Ectodermal cell (in vitro differentiated cells): ENCODE measurements around the gene DIP2C.

Source experiments
- H3K27ac ChIP-seq: 2 replicates; pipeline ENCODE4 v1.7.0; 2013; ENCODE audit warnings: mild to moderate bottlenecking, low read depth, low read length; ENCODE audit not compliant: insufficient read depth, poor library complexity, severe bottlenecking
- H3K27me3 ChIP-seq: 2 replicates; pipeline ENCODE4 v1.7.0; 2013; ENCODE audit warnings: mild to moderate bottlenecking, low read length; ENCODE audit not compliant: insufficient read depth, control insufficient read depth, poor library complexity, severe bottlenecking
- H3K36me3 ChIP-seq: one replicate; pipeline ENCODE4 v1.7.0; 2013; ENCODE audit warnings: low read length; ENCODE audit not compliant: control insufficient read depth, insufficient read depth
- H3K4me1 ChIP-seq: one replicate; pipeline ENCODE4 v1.7.0; 2013; ENCODE audit warnings: low read length; ENCODE audit not compliant: control insufficient read depth, insufficient read depth
- H3K4me3 ChIP-seq: 2 replicates; pipeline ENCODE4 v1.7.0; 2013; ENCODE audit warnings: low read depth, low read length, control low read depth; ENCODE audit not compliant: insufficient read depth
- H3K9me3 ChIP-seq: 2 replicates; pipeline ENCODE4 v1.7.0; 2013; ENCODE audit warnings: mild to moderate bottlenecking, low read length, moderate library complexity; ENCODE audit not compliant: control insufficient read depth
- WGBS, 2 experiments: methylation state at CpG; one replicate each; pipeline ENCODE4 v1.1.7; 2013; ENCODE audit warnings: missing lambda C conversion rate in 2 of 2; 5-methylcytosine and 5-hydroxymethylcytosine counted together

DIP2C gene

DNA sequence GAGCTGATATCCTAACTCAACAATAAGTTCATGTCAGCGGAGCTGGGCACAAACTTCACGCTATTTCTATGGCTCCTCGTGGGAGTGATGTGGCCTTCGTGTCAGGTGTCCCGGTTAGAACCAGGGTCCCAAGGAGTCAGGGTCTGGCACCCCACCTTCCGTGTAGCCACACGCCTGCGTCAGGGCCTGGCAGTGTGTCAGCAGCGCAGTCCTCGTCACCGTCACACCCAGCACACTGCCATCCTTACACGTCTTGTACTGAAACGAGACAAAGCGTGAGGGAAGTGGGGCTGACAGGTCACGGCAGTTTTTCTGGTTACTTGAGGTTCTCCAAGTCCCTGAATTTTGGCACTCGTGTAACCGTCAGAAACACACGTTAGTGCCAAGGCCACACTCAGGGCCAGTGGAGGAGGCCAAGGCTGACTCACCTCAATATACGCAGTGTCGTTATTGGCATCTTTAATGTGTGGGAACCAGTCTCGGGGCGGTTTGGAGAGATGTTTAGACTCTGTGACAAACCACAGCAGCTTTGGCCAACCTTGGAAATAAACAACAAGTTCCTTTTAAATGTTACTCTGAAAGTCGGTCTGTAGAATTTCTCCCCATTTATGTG lies 299.5 kb downstream of the DIP2C start:
- Histone ChIP-seq H3K9me3 (no peaks in the 10 kb centered on the region), H3K27me3 (no peaks in the 10 kb centered on the region), H3K4me3 (no peak overlapping the region), H3K27ac (no peak overlapping the region), H3K4me1 (no peaks in the 10 kb centered on the region), H3K36me3 (peaks cover 5% of the 10 kb centered on the region)
- 97% methylated on average over 23 of the region's 23 CpGs for WGBS, 2 experiments

DNA sequence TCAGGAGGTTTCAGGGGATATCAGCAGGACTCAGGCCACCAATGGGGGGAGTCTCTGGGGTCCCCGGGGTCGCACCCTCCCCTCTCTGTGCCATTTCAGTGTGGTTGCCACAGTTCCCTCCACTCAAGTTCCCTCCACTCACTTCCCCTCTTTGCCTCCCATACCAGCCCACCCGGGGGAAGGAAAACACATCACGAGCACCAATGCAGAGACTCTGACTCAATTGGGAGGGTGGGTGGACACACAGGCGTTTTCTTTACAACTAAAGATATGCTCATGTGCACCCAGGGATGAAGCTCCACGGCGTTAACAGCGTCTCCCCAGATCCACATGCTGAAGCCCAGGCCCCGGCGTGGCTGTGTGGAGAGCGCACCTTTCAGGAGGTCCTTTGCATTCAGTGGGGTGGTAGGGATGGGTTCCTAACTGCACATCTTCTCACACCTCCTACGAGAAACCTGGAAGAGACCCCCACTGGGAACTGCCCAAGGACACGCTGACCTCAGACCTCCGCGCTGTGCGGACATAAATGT lies 300.1 kb downstream of the DIP2C start:
- peaks cover 9% of the 10 kb centered on the region for H3K36me3 ChIP-seq
- no peak overlapping the region for H3K4me3 ChIP-seq
- no peaks in the 10 kb centered on the region for H3K9me3 ChIP-seq
- H3K4me1 ChIP-seq = no peaks in the 10 kb centered on the region
- 97 to 98% methylated on average over 16 of the region's 16 CpGs for WGBS, 2 experiments
- no peak overlapping the region for H3K27ac ChIP-seq
- no peaks in the 10 kb centered on the region for H3K27me3 ChIP-seq

DNA sequence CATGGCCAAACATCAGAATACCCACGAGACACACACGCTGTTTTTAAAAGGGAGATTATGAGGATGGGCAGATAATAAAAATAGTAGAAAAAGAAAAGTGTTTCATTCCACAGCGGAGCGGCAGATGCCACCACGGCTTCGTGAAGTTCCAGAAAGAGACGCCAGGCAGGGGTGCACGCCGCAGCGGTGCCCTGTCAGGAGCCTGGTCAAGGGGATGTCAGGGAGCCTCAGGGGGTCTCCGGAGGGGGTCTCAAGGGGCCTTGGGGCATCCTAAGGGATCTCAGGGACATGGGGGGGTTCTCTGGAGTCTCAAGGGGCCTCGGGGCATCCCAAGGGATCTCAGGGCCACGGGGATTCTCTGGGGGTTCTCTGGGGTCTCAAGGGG lies 300.8 kb downstream of the DIP2C start:
- WGBS, 2 experiments = 92 to 94% methylated on average over 13 of the region's 13 CpGs

DNA sequence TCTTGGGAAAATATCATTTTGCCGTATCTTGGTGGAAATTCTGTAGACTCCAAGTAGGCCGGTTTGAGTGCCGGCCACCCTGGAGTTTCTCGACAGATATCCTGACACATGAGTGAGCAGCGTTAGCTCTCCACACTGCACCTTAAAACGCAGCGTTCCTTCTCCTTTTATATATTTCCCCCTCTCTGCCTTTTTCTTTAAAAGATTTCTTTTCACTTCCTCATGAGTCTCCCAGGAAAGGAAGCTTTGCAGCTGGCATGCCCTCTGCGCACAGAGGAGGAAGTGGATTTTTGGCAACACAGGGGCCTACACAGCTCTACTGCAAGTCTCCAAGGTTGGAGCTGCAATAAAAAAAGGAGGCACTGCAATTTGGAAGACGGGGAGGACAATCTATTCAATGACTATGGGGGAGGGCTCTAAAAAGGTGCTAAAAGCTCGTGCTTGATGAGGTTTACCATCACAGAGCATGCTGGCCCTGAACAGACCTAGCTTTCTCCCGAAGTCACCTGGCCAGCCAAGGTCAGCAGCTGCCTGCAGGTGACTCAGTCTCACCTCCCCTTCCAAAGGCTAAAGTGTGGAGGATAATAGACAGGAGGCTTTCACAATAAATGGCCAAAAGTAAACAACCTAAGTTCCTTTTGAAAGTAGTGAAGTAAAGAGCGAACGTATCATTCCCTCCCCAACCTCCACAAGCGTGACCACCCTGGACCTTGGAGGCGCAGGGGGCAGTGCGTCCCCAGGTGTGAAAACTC lies 301.4 kb downstream of the DIP2C start:
- H3K27me3 ChIP-seq = no peaks in the 10 kb centered on the region
- peaks cover 9% of the 10 kb centered on the region for H3K36me3 ChIP-seq
- H3K9me3 ChIP-seq = no peaks in the 10 kb centered on the region
- H3K4me3 ChIP-seq = no peak overlapping the region
- WGBS, 2 experiments = 94 to 95% methylated on average over 16 of the region's 16 CpGs
- H3K4me1 ChIP-seq = no peaks in the 10 kb centered on the region
- no peak overlapping the region for H3K27ac ChIP-seq

More for the DNA sequence above, 300.8 kb downstream of the DIP2C start:
- Histone ChIP-seq H3K27me3 (no peaks in the 10 kb centered on the region), H3K4me3 (no peak overlapping the region), H3K4me1 (no peaks in the 10 kb centered on the region), H3K27ac (no peak overlapping the region), H3K9me3 (no peaks in the 10 kb centered on the region), H3K36me3 (peaks cover 9% of the 10 kb centered on the region)

DNA sequence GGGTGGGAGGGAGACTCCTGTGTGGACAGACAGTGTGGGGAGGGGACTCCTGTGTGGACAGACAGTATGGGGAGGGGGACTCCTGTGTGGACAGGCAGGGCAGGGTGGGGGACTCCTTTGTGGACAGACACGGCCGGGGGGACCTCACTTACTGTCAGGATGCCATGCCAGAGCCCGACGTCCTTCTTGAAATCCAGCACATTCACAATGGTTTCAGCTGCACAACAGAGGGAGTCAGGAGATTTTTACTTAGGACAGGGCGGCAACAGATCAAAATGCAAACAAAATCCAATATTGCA lies 301.9 kb downstream of the DIP2C start:
- no peaks in the 10 kb centered on the region for H3K9me3 ChIP-seq
- 93 to 97% methylated on average over 5 of the region's 5 CpGs for WGBS, 2 experiments
- H3K4me3 ChIP-seq = no peak overlapping the region
- peaks cover 9% of the 10 kb centered on the region for H3K36me3 ChIP-seq
- H3K27me3 ChIP-seq = no peaks in the 10 kb centered on the region
- no peak overlapping the region for H3K27ac ChIP-seq
- no peaks in the 10 kb centered on the region for H3K4me1 ChIP-seq

DNA sequence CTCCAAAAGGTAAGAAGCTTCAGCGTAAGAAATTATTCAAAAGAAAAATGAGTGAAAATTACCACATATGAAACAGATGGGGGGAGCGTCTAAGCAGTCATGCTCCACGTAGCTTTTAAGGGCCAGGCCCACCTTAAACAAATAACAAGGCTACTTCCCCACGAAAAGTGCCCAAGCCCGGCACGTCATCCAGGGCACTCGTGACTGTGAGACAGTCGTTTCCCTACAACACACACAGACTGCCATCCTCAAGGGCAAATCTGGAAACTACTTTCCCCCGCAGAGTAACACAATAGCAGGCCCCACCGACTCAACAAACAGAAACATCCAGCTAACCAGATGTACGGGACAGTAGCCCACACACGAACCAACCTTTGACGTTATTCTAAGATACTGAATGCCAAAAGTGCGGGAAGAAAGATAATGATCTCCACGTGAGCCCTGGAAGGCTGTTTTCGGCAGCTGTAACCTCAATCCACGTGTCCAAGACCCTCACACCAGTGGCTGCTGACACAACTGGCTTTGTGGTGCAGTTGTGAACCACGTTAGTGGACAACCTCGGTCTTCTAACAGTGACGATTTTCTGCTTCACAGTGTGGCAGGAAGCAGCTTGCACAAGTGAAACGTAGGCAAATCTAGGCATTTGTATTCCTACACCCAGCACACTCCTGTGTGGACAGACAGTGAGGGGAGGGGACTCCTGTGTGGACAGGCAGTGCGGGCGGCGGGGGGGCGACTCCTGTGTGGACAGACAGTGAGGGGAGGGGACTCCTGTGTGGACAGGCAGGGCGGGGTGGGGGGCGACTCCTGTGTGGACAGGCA lies 302.5 kb downstream of the DIP2C start:
- Histone ChIP-seq H3K4me1 (no peaks in the 10 kb centered on the region), H3K36me3 (peaks cover 9% of the 10 kb centered on the region), H3K9me3 (no peaks in the 10 kb centered on the region), H3K27ac (no peak overlapping the region), H3K27me3 (no peaks in the 10 kb centered on the region), H3K4me3 (no peak overlapping the region)
- 95 to 96% methylated on average over 27 of the region's 27 CpGs for WGBS, 2 experiments

DNA sequence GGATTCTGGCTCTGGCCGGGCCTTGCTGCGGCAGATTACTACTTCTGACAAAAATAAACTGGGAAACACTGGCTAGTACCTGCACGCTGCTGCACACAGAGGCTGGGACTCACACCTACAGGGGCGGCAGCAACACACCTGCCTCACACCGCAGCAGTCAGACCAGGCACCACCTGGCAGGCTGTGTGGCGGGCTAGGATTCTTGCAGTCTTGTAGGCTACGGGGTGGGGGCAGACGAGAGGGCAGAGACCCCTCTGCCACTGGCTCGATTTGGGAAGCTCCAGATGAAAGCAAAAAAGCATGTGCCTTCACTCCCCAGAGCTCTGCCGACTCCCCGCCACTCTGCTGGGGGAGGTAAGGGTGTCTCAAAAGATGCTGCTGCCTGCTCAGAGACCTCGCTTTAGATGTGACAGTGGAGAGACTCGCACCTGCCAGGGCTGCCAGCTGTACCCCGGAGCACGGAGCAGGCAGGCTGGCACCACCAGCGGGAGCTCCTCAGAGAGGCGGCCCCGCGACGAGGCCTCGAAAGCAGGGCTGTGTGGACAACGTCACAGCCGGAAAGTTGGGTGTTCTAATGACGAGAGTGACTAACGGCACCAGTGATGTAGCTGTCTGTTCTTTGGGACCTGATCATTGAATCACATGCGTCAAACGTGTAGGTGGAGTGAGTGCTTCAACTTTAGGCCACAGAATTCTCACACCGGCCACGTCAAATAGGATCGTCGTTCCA lies 303.7 kb downstream of the DIP2C start:
- H3K4me1 ChIP-seq = no peaks in the 10 kb centered on the region
- H3K27ac ChIP-seq = no peak overlapping the region
- no peaks in the 10 kb centered on the region for H3K27me3 ChIP-seq
- H3K4me3 ChIP-seq = no peak overlapping the region
- H3K36me3 ChIP-seq = peaks cover 9% of the 10 kb centered on the region
- no peaks in the 10 kb centered on the region for H3K9me3 ChIP-seq
- 88 to 89% methylated on average over 31 of the region's 31 CpGs for WGBS, 2 experiments

DNA sequence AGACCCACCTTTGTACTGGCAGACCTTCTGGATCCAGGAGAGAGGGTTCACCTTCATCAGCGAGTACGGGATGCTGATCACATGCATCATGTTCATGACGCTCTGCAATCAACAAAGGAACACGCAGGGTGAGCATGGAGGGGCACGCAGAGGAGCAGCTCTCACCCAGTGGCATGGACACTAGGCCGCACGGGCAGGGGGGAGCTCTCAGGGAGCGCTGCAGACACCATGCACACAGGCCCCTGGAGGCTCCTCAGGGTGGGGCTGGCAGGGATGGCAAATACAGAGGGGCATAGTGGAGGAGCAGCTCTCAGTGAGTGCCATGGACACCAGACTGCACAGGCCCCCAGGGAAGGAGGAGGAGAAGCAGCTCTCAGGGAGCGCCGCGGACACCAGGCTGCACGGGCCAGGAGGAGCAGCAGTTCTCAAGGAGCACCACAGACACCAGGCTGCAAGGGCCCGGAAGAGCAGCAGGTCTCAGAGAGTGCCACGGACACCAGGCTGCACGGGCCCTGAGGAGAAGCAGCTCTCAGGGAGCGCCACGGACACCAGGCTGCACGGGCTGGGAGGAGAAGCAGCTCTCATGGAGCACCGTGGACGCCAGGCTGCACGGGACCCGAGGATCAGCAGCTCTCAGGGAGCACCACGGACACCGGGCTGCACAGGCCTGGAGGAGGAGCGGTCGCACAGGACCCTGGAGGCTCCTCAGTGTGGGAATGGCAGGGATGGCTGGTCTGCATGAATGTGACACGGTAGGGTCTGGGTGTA lies 304.7 kb downstream of the DIP2C start:
- Histone ChIP-seq H3K9me3 (no peaks in the 10 kb centered on the region), H3K27me3 (no peaks in the 10 kb centered on the region), H3K27ac (no peak overlapping the region), H3K4me3 (no peak overlapping the region), H3K4me1 (no peaks in the 10 kb centered on the region), H3K36me3 (peaks cover 9% of the 10 kb centered on the region)
- WGBS, 2 experiments = 94% methylated on average over 27 of the region's 27 CpGs

DNA sequence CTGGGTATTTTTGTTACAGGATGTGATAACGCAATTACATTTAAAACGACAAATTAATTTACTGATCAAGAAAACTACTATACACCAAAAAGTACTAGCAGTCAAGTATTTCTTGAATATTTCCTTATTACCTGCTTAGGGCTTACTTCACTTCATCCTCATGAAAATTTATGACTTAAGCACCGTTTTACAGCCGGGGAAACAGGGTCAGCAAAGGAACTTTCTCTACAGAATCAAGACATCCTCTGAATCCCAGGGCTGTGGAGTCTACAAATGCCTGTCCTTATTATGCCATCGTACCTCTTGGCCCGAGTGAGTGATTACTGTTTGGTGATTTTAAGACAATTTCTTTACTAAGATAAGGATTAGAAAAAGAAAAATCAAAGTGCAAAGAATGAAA lies 305.9 kb downstream of the DIP2C start:
- Histone ChIP-seq H3K27me3 (no peaks in the 10 kb centered on the region), H3K9me3 (no peaks in the 10 kb centered on the region), H3K4me1 (no peaks in the 10 kb centered on the region), H3K4me3 (no peak overlapping the region), H3K36me3 (peaks cover 4% of the 10 kb centered on the region), H3K27ac (no peak overlapping the region)
- WGBS, 2 experiments = 95 to 96% methylated on average over 6 of the region's 6 CpGs
